ENCODE measurements around the gene ERCC5.

The ERCC5 gene

DNA sequence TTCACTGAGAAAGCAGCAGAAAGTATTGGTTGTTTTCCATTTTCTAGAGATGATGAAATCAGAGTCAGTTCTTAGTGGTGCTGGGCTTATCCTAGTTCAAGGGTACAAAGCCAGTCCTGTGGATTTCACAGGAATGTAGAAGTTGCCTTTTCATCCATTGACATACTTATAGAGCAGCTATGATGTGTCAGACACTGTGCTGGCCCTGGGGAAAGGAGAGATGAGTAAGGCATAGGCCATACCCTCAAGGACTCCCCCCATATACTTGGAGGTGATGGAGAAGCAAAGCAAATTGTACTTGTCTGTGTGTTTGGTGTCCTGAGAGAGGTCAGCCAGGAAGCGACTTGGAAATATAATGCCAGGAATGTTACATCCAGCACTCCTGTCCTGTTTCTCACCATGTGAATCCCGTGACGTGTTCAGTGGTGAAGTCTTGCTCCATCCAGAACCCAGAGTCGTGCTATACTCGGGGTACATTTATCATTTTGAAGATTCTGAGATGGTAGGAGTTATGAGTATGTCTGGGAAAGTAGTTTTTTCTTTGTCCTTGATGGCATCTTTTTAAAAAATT is 22.6 kb downstream of the ERCC5 start:
- ATAC-seq = no peak
- Mint-ChIP-seq H3K9me3 (no peaks in the 10 kb centered on the region), H3K4me1 (peaks cover 59% of the 10 kb centered on the region), H3K4me3 (no peak overlapping the region), H3K36me3 (peaks cover 100% of the 10 kb centered on the region), H3K27ac (no peak overlapping the region)
- no peak for DNase-seq (ENCODE audit: low spot score in 2 of 2)

DNA sequence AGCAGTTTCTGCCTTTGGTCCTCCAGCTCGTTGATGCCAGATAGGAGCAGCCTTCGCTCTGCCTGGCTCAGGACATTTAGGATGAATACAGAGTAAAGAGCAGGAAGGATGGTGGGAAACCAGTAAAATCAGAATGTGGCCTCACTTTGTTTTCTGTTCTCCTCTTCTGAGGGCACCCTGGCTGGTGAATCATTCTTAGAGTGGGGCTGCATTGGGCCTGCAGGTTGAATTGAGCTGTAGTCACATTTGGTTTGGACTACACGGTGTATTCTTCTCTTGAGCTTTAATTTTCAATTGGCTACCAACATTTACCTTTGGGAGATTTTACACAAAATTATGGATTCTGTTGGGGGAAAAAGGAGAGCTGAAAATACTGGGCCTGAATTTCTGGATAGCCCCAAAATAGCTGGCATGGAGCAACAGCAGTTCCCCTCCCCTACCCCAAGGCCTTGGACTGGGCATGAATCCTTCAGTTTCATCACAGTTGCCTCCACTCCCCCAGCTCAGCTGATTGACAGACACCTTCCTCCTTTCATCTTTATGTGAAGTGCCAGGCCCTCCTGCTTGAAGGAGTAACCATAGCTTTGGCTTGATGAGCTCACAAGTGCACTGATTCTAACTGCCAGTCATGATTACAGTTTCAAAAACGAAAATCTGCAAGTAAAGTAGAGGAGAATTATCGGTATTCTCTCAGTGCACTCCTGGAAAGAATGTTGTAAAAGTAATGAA is 24.3 kb downstream of the ERCC5 start:
- Mint-ChIP-seq H3K36me3 (peaks cover 100% of the 10 kb centered on the region), H3K9me3 (no peaks in the 10 kb centered on the region), H3K4me3 (no peak overlapping the region), H3K27ac (peak overlapping the region; percentile 15), H3K4me1 (peaks cover 42% of the 10 kb centered on the region)
- DNase-seq (ENCODE audit: low spot score in 2 of 2) = no peak
- peak; percentile 66 for ATAC-seq

DNA sequence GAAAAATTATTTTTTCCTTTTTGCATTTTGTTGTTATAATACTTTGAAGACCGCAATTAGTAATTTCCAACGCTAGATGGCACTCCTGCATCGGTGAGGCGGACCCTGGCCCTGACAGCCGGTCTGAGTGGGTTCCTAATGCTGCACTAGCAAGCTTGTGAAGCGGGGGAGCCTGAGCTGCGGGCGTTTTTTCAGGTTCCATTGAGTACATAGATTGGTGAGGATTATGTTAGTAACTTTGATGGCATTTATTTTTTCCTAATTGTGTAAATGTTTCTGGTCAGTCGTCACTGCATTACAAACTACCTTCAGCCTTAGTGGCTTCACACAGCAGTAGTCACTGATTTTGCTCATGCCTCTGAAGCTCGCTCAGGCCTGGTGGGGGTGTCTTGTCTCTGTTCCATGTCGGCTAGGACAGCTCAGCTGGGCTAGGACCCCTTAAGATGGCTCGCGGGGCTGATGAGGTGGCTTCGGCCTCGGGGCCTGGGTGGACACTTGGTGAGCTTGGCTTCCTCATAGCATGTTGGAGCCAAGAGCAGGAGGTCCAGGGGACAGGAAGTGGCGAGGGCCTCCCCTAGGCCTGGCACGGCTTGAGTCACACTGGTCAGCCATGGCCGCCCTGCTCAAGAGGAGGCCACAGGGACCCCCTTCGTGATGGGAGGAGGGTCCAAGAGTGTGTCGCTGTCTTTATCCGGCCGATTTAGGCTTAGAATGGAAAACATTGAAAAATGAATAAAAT is 25.0 kb downstream of the ERCC5 start:
- peaks cover 36% of the 10 kb centered on the region for H3K4me1 Mint-ChIP-seq
- H3K27ac Mint-ChIP-seq = peak overlapping the region; percentile 15
- peak in 1 of 2 donors; percentile 34 for DNase-seq (ENCODE audit: low spot score in 2 of 2)
- H3K4me3 Mint-ChIP-seq = no peak overlapping the region
- no peaks in the 10 kb centered on the region for H3K9me3 Mint-ChIP-seq
- ATAC-seq = peak; percentile 52
- peaks cover 100% of the 10 kb centered on the region for H3K36me3 Mint-ChIP-seq

DNA sequence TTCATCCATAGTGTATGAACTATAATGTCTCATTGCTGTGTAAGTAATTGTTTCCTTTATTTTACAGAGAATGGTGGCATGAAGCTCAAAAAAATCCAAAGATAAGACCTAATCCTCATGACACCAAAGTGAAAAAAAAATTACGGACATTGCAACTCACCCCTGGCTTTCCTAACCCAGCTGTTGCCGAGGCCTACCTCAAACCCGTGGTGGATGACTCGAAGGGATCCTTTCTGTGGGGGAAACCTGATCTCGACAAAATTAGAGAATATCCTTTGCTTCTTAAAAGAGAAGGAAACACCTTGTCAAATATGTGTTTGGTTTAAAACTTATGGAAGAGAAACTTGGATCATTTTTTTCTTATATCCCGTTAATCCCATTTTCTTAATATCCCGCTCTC is 26.3 kb downstream of the ERCC5 start:
- DNase-seq (ENCODE audit: low spot score in 2 of 2) = no peak
- Mint-ChIP-seq H3K4me1 (peaks cover 34% of the 10 kb centered on the region), H3K4me3 (peak overlapping the region; percentile 33), H3K36me3 (peaks cover 100% of the 10 kb centered on the region), H3K27ac (peak overlapping the region; percentile 43), H3K9me3 (no peaks in the 10 kb centered on the region)
- no peak for ATAC-seq

DNA sequence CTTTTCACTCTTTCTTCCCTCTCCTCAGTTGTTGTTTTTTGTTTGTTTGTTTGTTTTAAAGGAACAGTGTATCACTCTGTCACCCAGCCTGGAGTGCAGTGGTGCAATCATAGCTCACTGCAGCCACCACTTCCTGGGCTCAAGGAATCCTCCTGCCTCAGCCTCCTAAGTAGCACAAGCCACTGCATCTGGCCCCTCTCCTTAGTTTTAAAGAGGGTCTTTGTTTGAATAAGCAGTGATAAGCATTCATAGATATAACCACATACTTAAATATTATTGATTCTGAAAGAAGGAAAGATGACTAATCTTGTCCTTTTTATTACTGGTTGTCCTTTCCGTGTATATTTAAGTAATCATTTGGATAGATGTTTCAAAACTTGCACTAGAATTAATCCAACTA is 26.7 kb downstream of the ERCC5 start:
- ATAC-seq (peak; percentile 68), DNase-seq (ENCODE audit: low spot score in 2 of 2) (no peak)
- peak overlapping the region; percentile 33 for H3K4me3 Mint-ChIP-seq
- H3K36me3 Mint-ChIP-seq = peaks cover 100% of the 10 kb centered on the region
- H3K27ac Mint-ChIP-seq = peak overlapping the region; percentile 43
- no peaks in the 10 kb centered on the region for H3K9me3 Mint-ChIP-seq
- H3K4me1 Mint-ChIP-seq = peaks cover 30% of the 10 kb centered on the region

DNA sequence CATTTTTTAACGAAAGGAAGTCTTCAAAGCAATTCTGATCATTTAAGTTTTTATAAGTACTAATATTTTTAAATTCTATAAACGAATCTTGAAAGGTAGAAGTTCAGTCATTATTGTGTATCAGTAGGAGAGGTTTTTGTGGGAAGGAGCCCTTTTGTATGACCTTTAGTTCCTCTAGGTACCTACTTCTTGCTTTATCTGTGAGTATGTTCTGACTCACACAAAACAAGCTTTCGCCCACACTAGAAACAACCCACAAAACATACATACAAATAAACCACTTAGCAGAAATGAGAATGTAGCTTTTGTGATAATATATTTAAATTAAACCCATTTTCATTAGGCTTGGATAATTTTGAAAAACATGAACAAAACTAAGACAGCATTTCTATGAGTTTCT is 27.8 kb downstream of the ERCC5 start:
- Mint-ChIP-seq H3K36me3 (peaks cover 100% of the 10 kb centered on the region), H3K9me3 (no peaks in the 10 kb centered on the region), H3K4me3 (no peak overlapping the region), H3K27ac (no peak overlapping the region), H3K4me1 (peaks cover 27% of the 10 kb centered on the region)
- no peak for DNase-seq (ENCODE audit: low spot score in 2 of 2)
- ATAC-seq = peak; percentile 93

DNA sequence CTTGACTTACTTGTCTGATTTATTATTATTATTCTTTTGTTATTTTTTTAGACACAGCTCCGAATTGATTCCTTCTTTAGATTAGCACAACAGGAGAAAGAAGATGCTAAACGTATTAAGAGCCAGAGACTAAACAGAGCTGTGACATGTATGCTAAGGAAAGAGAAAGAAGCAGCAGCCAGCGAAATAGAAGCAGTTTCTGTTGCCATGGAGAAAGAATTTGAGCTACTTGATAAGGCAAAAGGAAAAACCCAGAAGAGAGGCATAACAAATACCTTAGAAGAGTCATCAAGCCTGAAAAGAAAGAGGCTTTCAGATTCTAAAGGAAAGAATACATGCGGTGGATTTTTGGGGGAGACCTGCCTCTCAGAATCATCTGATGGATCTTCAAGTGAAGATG is 29.4 kb downstream of the ERCC5 start:
- no peak overlapping the region for H3K4me3 Mint-ChIP-seq
- H3K4me1 Mint-ChIP-seq = peaks cover 19% of the 10 kb centered on the region
- no peak for ATAC-seq
- no peak for DNase-seq (ENCODE audit: low spot score in 2 of 2)
- no peak overlapping the region for H3K27ac Mint-ChIP-seq
- no peaks in the 10 kb centered on the region for H3K9me3 Mint-ChIP-seq
- H3K36me3 Mint-ChIP-seq = peaks cover 84% of the 10 kb centered on the region

DNA sequence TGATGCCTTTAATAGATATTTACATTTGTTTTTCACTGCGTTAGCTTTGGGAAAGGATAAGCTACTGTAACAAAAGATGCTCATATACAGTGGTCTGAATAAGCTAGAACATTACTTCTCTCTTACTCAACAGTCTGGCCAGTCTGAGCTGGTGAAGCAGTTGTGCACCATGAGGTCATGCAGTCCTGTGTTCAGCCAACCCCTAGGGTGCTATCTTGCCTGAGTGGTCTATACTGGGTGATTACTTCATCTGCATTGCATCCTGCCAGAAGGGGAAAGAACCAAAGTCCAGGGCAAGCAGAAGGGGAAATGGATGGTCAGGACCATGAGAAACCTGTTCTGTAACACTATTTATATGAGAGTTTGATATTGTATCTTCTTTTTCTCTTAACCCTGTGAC is 31.5 kb downstream of the ERCC5 start:
- Mint-ChIP-seq H3K27ac (no peak overlapping the region), H3K36me3 (peaks cover 64% of the 10 kb centered on the region), H3K9me3 (no peaks in the 10 kb centered on the region), H3K4me3 (no peak overlapping the region), H3K4me1 (peaks cover 4% of the 10 kb centered on the region)
- ATAC-seq (no peak), DNase-seq (ENCODE audit: low spot score in 2 of 2) (no peak)

DNA sequence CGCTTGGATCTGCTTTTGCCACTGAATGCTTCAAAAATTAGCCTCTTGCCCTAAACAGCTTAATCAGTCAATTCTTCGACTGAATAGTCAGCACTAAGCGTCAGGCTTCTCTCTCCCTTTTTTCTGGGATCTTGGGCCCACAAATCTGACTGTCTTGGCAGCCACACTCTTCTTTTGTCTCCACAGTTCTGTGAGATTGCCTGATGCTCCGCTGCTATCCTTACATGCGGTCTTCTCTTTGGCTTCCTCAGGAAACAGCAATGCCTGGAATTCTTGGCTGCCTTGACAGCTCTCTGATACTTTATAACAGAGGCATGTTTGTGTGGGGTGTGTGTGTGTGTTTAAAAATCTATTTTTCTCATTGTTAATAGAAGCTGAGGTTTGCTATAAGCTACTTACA is 32.6 kb downstream of the ERCC5 start:
- H3K4me3 Mint-ChIP-seq = no peak overlapping the region
- peak overlapping the region; percentile 38 for H3K27ac Mint-ChIP-seq
- DNase-seq (ENCODE audit: low spot score in 2 of 2) = no peak
- no peaks in the 10 kb centered on the region for H3K4me1 Mint-ChIP-seq
- no peaks in the 10 kb centered on the region for H3K9me3 Mint-ChIP-seq
- peaks cover 52% of the 10 kb centered on the region for H3K36me3 Mint-ChIP-seq
- ATAC-seq = no peak

DNA sequence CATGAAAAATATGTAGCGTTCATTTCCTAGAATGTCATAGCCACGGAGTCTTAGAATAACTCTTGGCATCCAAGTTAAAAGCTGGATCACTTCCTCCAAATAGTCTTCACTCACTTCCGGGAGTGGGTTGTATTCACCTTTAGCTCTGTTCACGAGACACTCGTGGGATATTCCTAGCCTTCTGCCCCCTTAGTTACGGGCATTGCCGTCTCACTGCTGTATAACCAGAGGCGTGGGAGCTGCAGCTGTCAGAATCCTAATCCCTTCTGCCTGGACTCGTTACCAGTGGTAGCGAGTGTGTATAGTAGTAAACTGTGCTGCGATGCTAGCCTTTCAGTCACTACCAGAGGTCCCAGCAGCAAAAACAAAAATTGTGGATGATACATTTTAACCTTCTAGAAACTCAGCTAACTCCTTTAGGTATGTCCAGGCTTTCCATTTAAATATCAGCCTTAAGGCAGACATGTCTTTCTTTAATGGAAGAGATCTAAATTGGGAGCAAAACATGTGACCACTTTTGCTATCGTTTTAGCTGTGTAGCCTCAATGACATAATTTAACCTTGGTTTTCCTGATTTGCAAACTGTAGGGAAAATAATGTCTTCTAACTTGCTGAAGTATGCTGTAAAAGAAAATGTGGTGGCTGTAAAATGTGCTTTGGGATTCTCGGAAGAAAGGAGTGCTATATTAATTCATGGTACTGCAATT is 34.1 kb downstream of the ERCC5 start:
- Mint-ChIP-seq H3K27ac (no peak overlapping the region), H3K9me3 (no peaks in the 10 kb centered on the region), H3K4me3 (no peak overlapping the region), H3K36me3 (peaks cover 37% of the 10 kb centered on the region), H3K4me1 (no peaks in the 10 kb centered on the region)
- ATAC-seq = no peak
- DNase-seq (ENCODE audit: low spot score in 2 of 2) = no peak

DNA sequence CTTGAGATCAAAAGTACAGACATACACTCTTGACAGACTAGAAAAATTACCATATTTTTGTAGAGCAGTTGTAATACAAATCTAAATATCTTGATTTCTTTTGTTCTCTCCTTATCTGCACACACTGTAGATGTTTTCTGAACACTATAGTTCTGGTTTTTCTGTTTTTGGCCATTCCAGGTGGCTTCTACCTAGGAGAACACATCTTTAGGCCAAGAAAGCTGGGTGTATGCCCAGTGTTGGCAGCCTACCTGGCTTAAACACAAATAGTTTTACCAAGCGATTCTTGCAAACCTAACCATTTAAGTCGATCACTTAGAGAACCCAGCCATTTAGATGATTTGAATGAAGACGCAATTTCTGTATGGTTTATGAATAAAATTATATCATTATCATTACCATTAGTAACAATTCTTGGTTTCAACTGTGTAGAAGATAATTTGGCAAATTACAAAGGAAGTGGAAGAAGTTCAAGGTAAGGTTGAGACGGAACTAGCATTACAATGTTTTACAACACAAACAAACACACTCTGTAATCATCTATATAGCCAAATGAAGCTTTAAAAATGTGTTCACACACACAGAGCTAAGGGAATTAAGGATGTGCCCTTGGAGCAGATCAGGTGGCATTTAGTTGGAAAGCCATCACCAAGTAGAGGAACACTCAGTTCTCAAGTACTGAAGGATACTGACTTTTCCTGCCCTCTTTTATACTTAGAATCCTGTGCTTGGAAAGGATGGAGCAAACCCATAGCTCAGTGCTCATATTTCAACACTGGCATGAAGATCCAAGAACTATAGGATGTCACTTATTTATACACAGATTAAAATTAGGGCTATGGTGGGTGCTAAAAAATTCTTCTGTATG is 36.2 kb downstream of the ERCC5 start:
- peaks cover 16% of the 10 kb centered on the region for H3K36me3 Mint-ChIP-seq
- no peak overlapping the region for H3K27ac Mint-ChIP-seq
- H3K9me3 Mint-ChIP-seq = no peaks in the 10 kb centered on the region
- no peaks in the 10 kb centered on the region for H3K4me1 Mint-ChIP-seq
- no peak overlapping the region for H3K4me3 Mint-ChIP-seq
- DNase-seq (ENCODE audit: low spot score in 2 of 2) (no peak), ATAC-seq (no peak)

DNA sequence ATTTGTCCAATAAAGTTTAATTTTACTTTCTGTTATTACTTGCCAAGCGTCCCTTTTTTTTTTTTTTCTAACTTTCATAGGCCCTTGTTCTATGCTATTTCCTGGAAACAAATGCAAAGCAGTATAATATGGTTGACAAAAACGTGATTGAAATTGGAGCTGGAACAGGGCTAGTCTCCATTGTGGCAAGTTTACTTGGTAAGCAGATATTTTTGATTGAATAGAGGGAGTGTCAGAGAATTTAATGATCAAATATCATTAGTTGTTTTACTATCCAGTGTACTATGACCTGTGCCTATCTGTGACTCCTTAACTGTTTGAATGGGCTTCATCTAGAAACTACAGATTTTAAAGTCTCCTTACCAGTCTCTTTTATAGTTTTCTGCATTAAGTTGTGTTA is 46.7 kb downstream of the ERCC5 start:
- DNase-seq (ENCODE audit: low spot score in 2 of 2) (no peak), ATAC-seq (no peak)
- Mint-ChIP-seq H3K36me3 (no peaks in the 10 kb centered on the region), H3K4me3 (no peak overlapping the region), H3K27ac (no peak overlapping the region), H3K4me1 (no peaks in the 10 kb centered on the region), H3K9me3 (no peaks in the 10 kb centered on the region)

DNA sequence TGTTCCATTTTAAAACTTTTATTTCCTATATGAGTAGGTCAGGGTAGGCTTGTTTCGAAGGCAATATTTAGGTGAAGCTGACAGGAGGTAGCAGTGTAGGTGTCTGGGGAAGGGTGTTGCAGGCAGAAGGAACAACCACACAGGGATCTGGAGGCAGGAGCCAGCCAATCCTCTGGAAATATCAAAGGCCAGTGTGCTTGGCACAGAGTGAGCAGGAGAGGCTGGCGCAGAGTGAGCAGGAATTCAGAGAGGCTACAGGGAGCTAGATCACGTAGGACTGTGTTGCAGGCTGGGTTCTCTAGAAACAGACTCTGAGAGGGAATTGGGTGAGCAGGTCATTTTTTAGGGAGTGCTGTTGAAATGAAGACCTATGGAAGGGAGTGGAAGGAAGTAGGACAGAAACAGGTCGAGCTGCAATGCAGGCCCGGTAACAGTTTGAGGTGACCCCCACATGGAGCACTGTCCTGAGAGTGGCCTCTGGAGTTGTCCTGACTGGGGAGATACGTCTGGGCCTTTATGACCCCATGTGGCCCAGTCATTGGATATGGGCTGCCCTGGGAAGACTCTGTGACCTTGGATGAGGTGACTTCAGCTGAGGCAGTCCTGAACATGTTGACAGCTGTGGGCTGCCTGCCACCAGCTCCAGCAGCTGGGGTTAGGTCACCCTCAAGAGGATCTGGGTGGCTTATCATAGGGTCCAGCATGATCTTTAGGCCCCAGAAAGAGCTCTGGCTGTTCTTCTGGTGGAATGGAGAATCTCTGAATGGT is 51.7 kb downstream of the ERCC5 start:
- no peaks in the 10 kb centered on the region for H3K36me3 Mint-ChIP-seq
- peak overlapping the region; percentile 80 for H3K27ac Mint-ChIP-seq
- H3K9me3 Mint-ChIP-seq = no peaks in the 10 kb centered on the region
- DNase-seq (ENCODE audit: low spot score in 2 of 2) (no peak), ATAC-seq (no peak)
- no peaks in the 10 kb centered on the region for H3K4me1 Mint-ChIP-seq
- no peak overlapping the region for H3K4me3 Mint-ChIP-seq

DNA sequence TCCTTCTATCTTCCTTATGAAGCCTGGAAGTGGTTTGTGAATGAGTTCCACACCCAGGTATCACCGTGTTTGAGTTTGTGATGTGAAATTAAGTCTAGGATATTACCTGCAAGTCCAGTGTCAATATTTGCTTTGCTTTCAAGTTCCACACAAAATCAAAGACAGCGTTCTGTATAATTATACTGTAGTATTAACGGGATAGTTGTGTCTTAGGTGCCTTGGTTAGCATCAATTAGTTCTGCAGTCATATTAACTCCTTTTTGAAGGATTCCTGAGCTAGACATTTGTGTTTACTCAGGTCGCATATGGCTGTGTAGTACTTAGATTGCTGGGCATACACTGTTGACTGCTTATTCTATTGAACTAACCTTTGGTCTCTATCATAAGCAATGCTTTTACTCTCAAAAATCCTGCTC is 54.4 kb downstream of the ERCC5 start:
- no peak overlapping the region for H3K4me3 Mint-ChIP-seq
- no peaks in the 10 kb centered on the region for H3K9me3 Mint-ChIP-seq
- ATAC-seq = no peak
- no peaks in the 10 kb centered on the region for H3K4me1 Mint-ChIP-seq
- no peak overlapping the region for H3K27ac Mint-ChIP-seq
- H3K36me3 Mint-ChIP-seq = no peaks in the 10 kb centered on the region
- no peak for DNase-seq (ENCODE audit: low spot score in 2 of 2)
